ENCODE measurements around the gene ADAT1. TPM values are rescaled to one million over a fixed set of nuclear protein-coding genes. Genes with fewer than 3 reads are reported as not detected.

The ADAT1 gene
- total and polyA plus RNA-seq, 2 of the 8 experiments (the other 6 are each of a cell fraction or from before 2014, with no cell fraction given), result 30.7 to 44.7 TPM

GRCh38 chr16:75556431-75556950 lies 66.6 kb downstream of the ADAT1 start (continued):
- TF ChIP-seq CHD7 (IDR thresholded peaks at IDR 0.05; ENCODE audit: insufficient replicate concordance, low read length) (no peak), SP4 (IDR thresholded peaks at IDR 0.05; ENCODE audit: low read length) (no peak), SIX5 (IDR thresholded peaks at IDR 0.05; ENCODE audit: low read depth, low read length) (no peak), TCF12 (IDR thresholded peaks at IDR 0.05; ENCODE audit: low read depth, low read length) (no peak), JUND (IDR thresholded peaks at IDR 0.05; ENCODE audit: low read length) (no peak), TEAD4 (IDR thresholded peaks at IDR 0.05; ENCODE audit: low read depth, low read length) (no peak), EGR1 (IDR thresholded peaks at IDR 0.05; ENCODE audit: borderline replicate concordance, low read depth, low read length) (0 out of 2 replicates have a peak, but pooled peaks have one; percentile 11), SP2 (IDR thresholded peaks at IDR 0.05; ENCODE audit: low read length) (no peak), BRCA1 (IDR thresholded peaks at IDR 0.05; ENCODE audit: low read depth, low read length) (no peak)
- TF ChIP-seq, protein P1, sequence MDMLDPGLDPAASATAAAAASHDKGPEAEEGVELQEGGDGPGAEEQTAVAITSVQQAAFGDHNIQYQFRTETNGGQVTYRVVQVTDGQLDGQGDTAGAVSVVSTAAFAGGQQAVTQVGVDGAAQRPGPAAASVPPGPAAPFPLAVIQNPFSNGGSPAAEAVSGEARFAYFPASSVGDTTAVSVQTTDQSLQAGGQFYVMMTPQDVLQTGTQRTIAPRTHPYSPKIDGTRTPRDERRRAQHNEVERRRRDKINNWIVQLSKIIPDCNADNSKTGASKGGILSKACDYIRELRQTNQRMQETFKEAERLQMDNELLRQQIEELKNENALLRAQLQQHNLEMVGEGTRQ (IDR thresholded peaks at IDR 0.05; ENCODE audit: low read length), result no peak

Measured in H1 (cell line).